ENCODE measurements around the gene SCG5.

The SCG5 gene

GRCh38 chr15:32692286-32692685, 50.8 kb downstream of the SCG5 start:
- DNase-seq = no peak

GRCh38 chr15:32694222-32694983, 52.9 kb downstream of the SCG5 start:
- DNase-seq = no peak

GRCh38 chr15:32698773-32699390, 57.4 kb downstream of the SCG5 start:
- DNase-seq = no peak

- no peak for DNase-seq
Observed at GRCh38 chr15:32700501-32701150, 59.1 kb downstream of the SCG5 start.

- DNase-seq = no peak
Observed at GRCh38 chr15:32701863-32702262, 60.4 kb downstream of the SCG5 start.

GRCh38 chr15:32704395-32704981, 63.0 kb downstream of the SCG5 start:
- DNase-seq = no peak

- no peak for DNase-seq
Observed at GRCh38 chr15:32705446-32705845, 63.9 kb downstream of the SCG5 start.

GRCh38 chr15:32706704-32707103, 65.2 kb downstream of the SCG5 start:
- DNase-seq = no peak

GRCh38 chr15:32707436-32707835, 65.9 kb downstream of the SCG5 start:
- DNase-seq = no peak

- no peak for DNase-seq
Observed at GRCh38 chr15:32709295-32710033, 68.0 kb downstream of the SCG5 start.

GRCh38 chr15:32715276-32715675, 73.8 kb downstream of the SCG5 start:
- no peak for DNase-seq

- DNase-seq = no peak
Observed at GRCh38 chr15:32716216-32716914, 74.9 kb downstream of the SCG5 start.

GRCh38 chr15:32716915-32717425, 75.5 kb downstream of the SCG5 start:
- DNase-seq = no peak

GRCh38 chr15:32717426-32718226, 76.1 kb downstream of the SCG5 start, which contains the start of gene GREM1:
GREM1 (plus strand) TSS chr15:32718004; CDS start chr15:32730691, 12,687 bp downstream.
- DNase-seq = no peak

- no peak for DNase-seq
Observed at GRCh38 chr15:32718227-32718820, 76.8 kb downstream of the SCG5 start.

GRCh38 chr15:32718821-32719716, 77.6 kb downstream of the SCG5 start:
- DNase-seq = no peak

- no peak for DNase-seq
Observed at GRCh38 chr15:32721596-32721995, 80.1 kb downstream of the SCG5 start.

- no peak for DNase-seq
Observed at GRCh38 chr15:32722136-32722535, 80.6 kb downstream of the SCG5 start.

- DNase-seq = no peak
Observed at GRCh38 chr15:32723171-32723948, 81.8 kb downstream of the SCG5 start.
